Astrocyte (in vitro differentiated cells and primary cell): ENCODE measurements around the gene EPX. TPM values are rescaled to one million over a fixed set of nuclear protein-coding genes. Genes with fewer than 3 reads are reported as not detected.

Experiments
- DNase-seq: peaks from one replicate; pipeline ENCODE4 v3.0.0-alpha.2; 2010; ENCODE audit warnings: low read depth
- FAIRE-seq: peaks from 2 replicates; lab custom pipeline; 2011; peaks lifted over from hg19 to GRCh38; lab: Jason Lieb, UNC
- H2AFZ ChIP-seq: 2 replicates; pipeline ENCODE4 v1.6.0; 2012; ENCODE audit warnings: low read depth, low read length, inconsistent platforms
- H3K27ac ChIP-seq: 2 replicates; pipeline ENCODE4 v1.5.1; 2011; ENCODE audit warnings: low read depth, low read length, inconsistent platforms
- H3K27me3 ChIP-seq: 2 replicates; pipeline ENCODE4 v1.6.0; 2011; ENCODE audit warnings: low read length, inconsistent platforms; ENCODE audit not compliant: insufficient read depth
- H3K36me3 ChIP-seq: 2 replicates; pipeline ENCODE4 v1.5.1; 2011; ENCODE audit warnings: low read length, inconsistent platforms; ENCODE audit not compliant: insufficient read depth
- H3K4me1 ChIP-seq: 2 replicates; pipeline ENCODE4 v1.5.1; 2011; ENCODE audit warnings: low read length, inconsistent platforms; ENCODE audit not compliant: insufficient read depth
- H3K4me2 ChIP-seq: 2 replicates; pipeline ENCODE4 v1.6.0; 2012; ENCODE audit warnings: low read length, inconsistent platforms
- H3K4me3 ChIP-seq: 2 replicates; pipeline ENCODE4 v1.5.1; 2011; ENCODE audit warnings: low read depth, mild to moderate bottlenecking, low read length, inconsistent platforms; ENCODE audit not compliant: insufficient read depth
- H3K79me2 ChIP-seq: 2 replicates; pipeline ENCODE4 v1.6.0; 2012; ENCODE audit warnings: mild to moderate bottlenecking, low read length, inconsistent platforms; ENCODE audit not compliant: insufficient read depth
- H3K9ac ChIP-seq: 2 replicates; pipeline ENCODE4 v1.6.0; 2012; ENCODE audit warnings: mild to moderate bottlenecking, low read length, inconsistent platforms
- H3K9me3 ChIP-seq: 2 replicates; pipeline ENCODE4 v1.5.1; 2012; ENCODE audit warnings: low read depth, mild to moderate bottlenecking, low read length, inconsistent platforms; ENCODE audit not compliant: insufficient read depth
- H4K20me1 ChIP-seq: 2 replicates; pipeline ENCODE4 v1.6.0; 2012; ENCODE audit warnings: low read length, inconsistent platforms; ENCODE audit not compliant: insufficient read depth
- H3K27ac Mint-ChIP-seq: one replicate; pipeline ENCODE4 v1.8.0; 2021; ENCODE audit warnings: mild to moderate bottlenecking, mixed read lengths; ENCODE audit not compliant: unreplicated experiment
- H3K27me3 Mint-ChIP-seq: one replicate; pipeline ENCODE4 v1.8.0; 2021; ENCODE audit warnings: low read depth, mixed read lengths; ENCODE audit not compliant: unreplicated experiment
- H3K36me3 Mint-ChIP-seq: one replicate; pipeline ENCODE4 v1.8.0; 2021; ENCODE audit warnings: low read depth, mixed read lengths; ENCODE audit not compliant: unreplicated experiment
- H3K4me1 Mint-ChIP-seq: one replicate; pipeline ENCODE4 v1.8.0; 2021; ENCODE audit warnings: low read depth, mixed read lengths; ENCODE audit not compliant: unreplicated experiment
- H3K4me3 Mint-ChIP-seq: one replicate; pipeline ENCODE4 v1.8.0; 2021; ENCODE audit warnings: mild to moderate bottlenecking, moderate library complexity, mixed read lengths; ENCODE audit not compliant: unreplicated experiment
- H3K9me3 Mint-ChIP-seq: one replicate; pipeline ENCODE4 v1.8.0; 2021; ENCODE audit warnings: mild to moderate bottlenecking, mixed read lengths; ENCODE audit not compliant: unreplicated experiment
- CTCF ChIP-seq: IDR thresholded peaks from 2 replicates; pipeline ENCODE4 v1.5.1; 2011; ENCODE audit warnings: low read depth, mild to moderate bottlenecking, inconsistent platforms, low read length, moderate library complexity; ENCODE audit not compliant: insufficient read depth
- EZH2 ChIP-seq: IDR thresholded peaks from 2 replicates; pipeline ENCODE4 v1.6.1; 2012; ENCODE audit warnings: mild to moderate bottlenecking, low read length, inconsistent platforms; ENCODE audit not compliant: insufficient read depth
- total RNA-seq: library from RNA; stranded (reverse); gene quantifications from 2 replicates; pipeline ENCODE4 v1.2.1, GENCODE V29; 2021

Gene EPX
- total RNA-seq, 1 donor from 2014 or later = not detected

- Histone ChIP-seq H3K4me2 (no peak overlapping the region), H3K79me2 (no peaks in the 10 kb centered on the region), H2AFZ (no peak overlapping the region), H3K27me3 (no peaks in the 10 kb centered on the region), H3K27ac (no peak overlapping the region), H4K20me1 (no peaks in the 10 kb centered on the region), H3K9me3 (no peaks in the 10 kb centered on the region), H3K4me1 (peaks cover 7% of the 10 kb centered on the region), H3K36me3 (peaks cover 7% of the 10 kb centered on the region), H3K9ac (no peak overlapping the region), H3K4me3 (no peak overlapping the region)
- Mint-ChIP-seq H3K36me3 (peaks cover 4% of the 10 kb centered on the region), H3K27me3 (no peaks in the 10 kb centered on the region), H3K27ac (no peak overlapping the region), H3K9me3 (no peaks in the 10 kb centered on the region), H3K4me3 (no peak overlapping the region), H3K4me1 (peaks cover 3% of the 10 kb centered on the region)
- TF ChIP-seq CTCF (no peak), EZH2 (no peak)
- no peak for DNase-seq
- no peak for FAIRE-seq
These were observed 23.2 kb downstream of the EPX start for GRCh38 chr17:58215685-58216084.

GRCh38 chr17:58217766-58218165, 25.2 kb downstream of the EPX start:
- Histone ChIP-seq H3K36me3 (no peaks in the 10 kb centered on the region), H3K4me1 (peaks cover 7% of the 10 kb centered on the region), H2AFZ (no peak overlapping the region), H4K20me1 (no peaks in the 10 kb centered on the region), H3K4me2 (no peak overlapping the region), H3K27me3 (no peaks in the 10 kb centered on the region), H3K4me3 (no peak overlapping the region), H3K9ac (no peak overlapping the region), H3K9me3 (no peaks in the 10 kb centered on the region), H3K27ac (no peak overlapping the region), H3K79me2 (no peaks in the 10 kb centered on the region)
- no peaks in the 10 kb centered on the region for H3K9me3 Mint-ChIP-seq
- no peaks in the 10 kb centered on the region for H3K27me3 Mint-ChIP-seq
- FAIRE-seq = no peak
- H3K27ac Mint-ChIP-seq = no peak overlapping the region
- H3K36me3 Mint-ChIP-seq = peaks cover 2% of the 10 kb centered on the region
- peaks cover 3% of the 10 kb centered on the region for H3K4me1 Mint-ChIP-seq
- no peak for TF ChIP-seq EZH2
- peak overlapping the region; percentile 67 for H3K4me3 Mint-ChIP-seq
- no peak for DNase-seq

- Mint-ChIP-seq H3K27me3 (no peaks in the 10 kb centered on the region), H3K27ac (peak within 1 kb of the TSS; percentile 89), H3K9me3 (no peaks in the 10 kb centered on the region), H3K36me3 (no peaks in the 10 kb centered on the region), H3K4me1 (peaks cover 5% of the 10 kb centered on the region), H3K4me3 (peak within 1 kb of the TSS; percentile 91)
- TF ChIP-seq EZH2 (no peak), CTCF (peak; percentile 42)
- DNase-seq (peak; percentile 67), FAIRE-seq (peak; percentile 26)
- Histone ChIP-seq H3K36me3 (no peaks in the 10 kb centered on the region), H4K20me1 (no peaks in the 10 kb centered on the region), H3K27me3 (no peaks in the 10 kb centered on the region), H3K79me2 (no peaks in the 10 kb centered on the region), H2AFZ (peak within 1 kb of the TSS; percentile 99), H3K4me2 (peak within 1 kb of the TSS; percentile 99), H3K4me3 (peak within 1 kb of the TSS; percentile 96), H3K9ac (peak within 1 kb of the TSS; percentile 93), H3K4me1 (peaks cover 10% of the 10 kb centered on the region), H3K27ac (peak within 1 kb of the TSS; percentile 82), H3K9me3 (no peaks in the 10 kb centered on the region)
These were observed 26.7 kb downstream of the EPX start, which contains the start of gene MKS1 for GRCh38 chr17:58219007-58219788. MKS1 (minus strand) TSS chr17:58219255; CDS start chr17:58219230, 25 bp downstream.
